Measurements from ENCODE around the gene TMIGD3.

Gene TMIGD3

GRCh38 chr1:111474521-111474920 is 28.9 kb downstream of the TMIGD3 start:
- DNase-seq: no peak

GRCh38 chr1:111474106-111474505 is 29.3 kb downstream of the TMIGD3 start:
- peak; percentile 19 for DNase-seq

GRCh38 chr1:111471538-111471937 is 31.9 kb downstream of the TMIGD3 start:
- no peak for DNase-seq

- no peak for DNase-seq
Observed at GRCh38 chr1:111471012-111471411, 32.4 kb downstream of the TMIGD3 start.

- no peak for DNase-seq
Observed at GRCh38 chr1:111470596-111470995, 32.8 kb downstream of the TMIGD3 start.

- no peak for DNase-seq
Observed at GRCh38 chr1:111469539-111469938, 33.9 kb downstream of the TMIGD3 start.

GRCh38 chr1:111468717-111469100 is 34.7 kb downstream of the TMIGD3 start:
- DNase-seq: no peak

GRCh38 chr1:111467865-111468716 is 35.3 kb downstream of the TMIGD3 start:
- DNase-seq: no peak

GRCh38 chr1:111466480-111466879 is 37.0 kb downstream of the TMIGD3 start:
- no peak for DNase-seq

GRCh38 chr1:111465754-111466153 is 37.7 kb downstream of the TMIGD3 start:
- no peak for DNase-seq

GRCh38 chr1:111463029-111463683 is 40.3 kb downstream of the TMIGD3 start:
- peak; percentile 62 for DNase-seq

GRCh38 chr1:111462370-111463028 is 40.9 kb downstream of the TMIGD3 start:
- no peak for DNase-seq

- no peak for DNase-seq
Observed at GRCh38 chr1:111461765-111462164, 41.7 kb downstream of the TMIGD3 start.

GRCh38 chr1:111455642-111456031 is 47.8 kb downstream of the TMIGD3 start:
- no peak for DNase-seq

- no peak for DNase-seq
Observed at GRCh38 chr1:111454859-111455641, 48.4 kb downstream of the TMIGD3 start.

- no peak for DNase-seq
Observed at GRCh38 chr1:111453706-111454105, 49.7 kb downstream of the TMIGD3 start.

GRCh38 chr1:111452581-111452980 is 50.9 kb downstream of the TMIGD3 start:
- DNase-seq: no peak

- no peak for DNase-seq
Observed at GRCh38 chr1:111450185-111450584, 53.2 kb downstream of the TMIGD3 start.

- DNase-seq: no peak
Observed at GRCh38 chr1:111449703-111450017, 53.8 kb downstream of the TMIGD3 start.

GRCh38 chr1:111448918-111449702 is 54.3 kb downstream of the TMIGD3 start, which contains the start of the genes ATP5PB and WDR77:
Gene ATP5PB (plus strand): TSS chr1:111449464. CDS start chr1:111449542, 78 bp downstream.
Gene WDR77 (minus strand): TSS chr1:111449256. CDS start chr1:111449169, 87 bp downstream.
- DNase-seq: peak; percentile 100

- DNase-seq: peak; percentile 14
Observed at GRCh38 chr1:111448482-111448917, 54.9 kb downstream of the TMIGD3 start.

Measured in fibroblast of upper back skin (primary cell).